Neuronal stem cell (in vitro differentiated cells): ENCODE data around the gene GPR137B.
"Not testable (repeated sequence)": the region's sequence is repeated elsewhere in the genome, so short reads cannot be mapped to it uniquely, and the experiment has no call there.

Experiments
- DNase-seq: peaks from one replicate; pipeline ENCODE4 v3.0.0-alpha.2; 2013; ENCODE audit warnings: low spot score
- H2AFZ ChIP-seq: one replicate; pipeline ENCODE4 v1.6.1; 2013; ENCODE audit warnings: mild to moderate bottlenecking, low read length, inconsistent platforms
- H2AK5ac ChIP-seq: 2 replicates; pipeline ENCODE4 v1.6.1; 2013; ENCODE audit warnings: low read depth, mild to moderate bottlenecking, inconsistent platforms, low read length, moderate library complexity, mixed read lengths
- H2BK120ac ChIP-seq: 2 replicates; pipeline ENCODE4 v1.6.1; 2013; ENCODE audit warnings: low read depth, mild to moderate bottlenecking, inconsistent platforms, low read length, moderate library complexity, mixed read lengths
- H2BK12ac ChIP-seq: one replicate; pipeline ENCODE4 v1.6.1; 2013; ENCODE audit warnings: low read length, inconsistent platforms
- H2BK15ac ChIP-seq: 2 replicates; pipeline ENCODE4 v1.6.1; 2013; ENCODE audit warnings: mild to moderate bottlenecking, low read length, inconsistent platforms, mixed read lengths
- H2BK5ac ChIP-seq: one replicate; pipeline ENCODE4 v1.6.1; 2013; ENCODE audit warnings: inconsistent platforms, mild to moderate bottlenecking, low read length, moderate library complexity
- H3K14ac ChIP-seq: one replicate; pipeline ENCODE4 v1.6.1; 2013; ENCODE audit warnings: low read length, inconsistent platforms
- H3K18ac ChIP-seq: 2 replicates; pipeline ENCODE4 v1.6.1; 2013; ENCODE audit warnings: low read length, inconsistent platforms
- H3K23ac ChIP-seq: 2 replicates; pipeline ENCODE4 v1.6.1; 2013; ENCODE audit warnings: low read depth, mild to moderate bottlenecking, mixed read lengths, low read length, inconsistent platforms; ENCODE audit not compliant: poor library complexity
- H3K27ac ChIP-seq: replicated peaks from 3 replicates; pipeline ENCODE4 v1.5.1; 2013; ENCODE audit warnings: low read length, inconsistent platforms
- H3K27me3 ChIP-seq, 3 experiments: 2 replicates each; pipeline ENCODE4 v1.6.1; 2013; ENCODE audit warnings: low read length in 3 of 3, mild to moderate bottlenecking in 2 of 3, inconsistent platforms in 1 of 3, low read depth in 1 of 3, mixed read lengths in 1 of 3, moderate library complexity in 1 of 3; ENCODE audit not compliant: control insufficient read depth in 3 of 3, insufficient read depth in 3 of 3
- H3K36me3 ChIP-seq, 2 donors: replicated peaks in 1 of 2; 2 replicates each; pipeline ENCODE4 v1.6.1; 2013; ENCODE audit warnings: low read length in 2 of 2; ENCODE audit not compliant: control insufficient read depth in 2 of 2, insufficient read depth in 2 of 2
- H3K4ac ChIP-seq: 2 replicates; pipeline ENCODE4 v1.6.1; 2013; ENCODE audit warnings: inconsistent platforms, mild to moderate bottlenecking, low read length, moderate library complexity
- H3K4me1 ChIP-seq, 2 donors: 1 replicate in 1 of 2; 2 replicates in 1 of 2; pipeline ENCODE4 v1.6.1; 2013; ENCODE audit warnings: low read length in 2 of 2, low read depth in 1 of 2; ENCODE audit not compliant: control insufficient read depth in 2 of 2, insufficient read depth in 1 of 2
- H3K4me2 ChIP-seq: one replicate; pipeline ENCODE4 v1.6.1; 2013; ENCODE audit warnings: mild to moderate bottlenecking, low read length, inconsistent platforms; ENCODE audit not compliant: insufficient read depth, poor library complexity, severe bottlenecking
- H3K4me3 ChIP-seq, 2 donors: 2 replicates each; pipeline ENCODE4 v1.5.1; 2013; ENCODE audit warnings: low read length in 2 of 2, mild to moderate bottlenecking in 2 of 2, inconsistent platforms in 1 of 2, moderate library complexity in 1 of 2
- H3K79me1 ChIP-seq: one replicate; pipeline ENCODE4 v1.6.1; 2013; ENCODE audit warnings: low read depth, mild to moderate bottlenecking, inconsistent platforms, low read length, moderate library complexity
- H3K9ac ChIP-seq: one replicate; pipeline ENCODE4 v1.6.1; 2013; ENCODE audit warnings: mild to moderate bottlenecking, low read depth, low read length, inconsistent platforms; ENCODE audit not compliant: poor library complexity
- H3K9me3 ChIP-seq, 2 donors: replicated peaks in 1 of 2; 2 replicates each; pipeline versions ENCODE3 to v1.6.1; 2013; ENCODE audit warnings: low read length in 2 of 2, mild to moderate bottlenecking in 2 of 2, inconsistent platforms in 1 of 2, low read depth in 1 of 2, mixed read lengths in 1 of 2, moderate library complexity in 1 of 2; ENCODE audit not compliant: control insufficient read depth in 2 of 2, insufficient read depth in 1 of 2
- H4K8ac ChIP-seq: one replicate; pipeline ENCODE4 v1.6.1; 2013; ENCODE audit warnings: low read depth, mild to moderate bottlenecking, inconsistent platforms, low read length, moderate library complexity
- H4K91ac ChIP-seq: one replicate; pipeline ENCODE4 v1.6.1; 2013; ENCODE audit warnings: low read length, low read depth, mild to moderate bottlenecking, inconsistent platforms; ENCODE audit not compliant: poor library complexity
- WGBS, 2 donors: extraction: QIAGEN DNeasy Blood & Tissue Kit; methylation state at CpG; one replicate each; pipeline ENCODE4 v1.1.7; 2013; ENCODE audit warnings: missing lambda C conversion rate in 2 of 2, mixed read lengths in 1 of 2; ENCODE audit not compliant: insufficient read length in 2 of 2, insufficient replicate concordance in 1 of 2; ENCODE audit errors: extremely low coverage in 2 of 2; 5-methylcytosine and 5-hydroxymethylcytosine counted together

Gene GPR137B

GRCh38 chr1:236181059-236181458 lies 38.7 kb downstream of the GPR137B start:
- Histone ChIP-seq H3K4ac (no peak overlapping the region), H2BK15ac (no peak overlapping the region), H2AFZ (no peak overlapping the region), H3K4me3 (no peak overlapping the region), H2BK120ac (no peak overlapping the region), H3K9ac (no peak overlapping the region), H4K91ac (no peak overlapping the region), H3K18ac (no peak overlapping the region), H3K27me3 (no peaks in the 10 kb centered on the region), H3K23ac (no peak overlapping the region), H4K8ac (no peak overlapping the region), H2BK12ac (no peak overlapping the region), H3K79me1 (no peaks in the 10 kb centered on the region), H2AK5ac (no peak overlapping the region), H3K4me2 (no peak overlapping the region), H3K14ac (no peak overlapping the region), H2BK5ac (no peak overlapping the region), H3K36me3 (peaks cover 2 to 20% of the 10 kb centered on the region in 2 donors), H3K9me3 (no peaks in the 10 kb centered on the region), H3K27ac (no peak overlapping the region), H3K4me1 (peaks cover 0 to 5% of the 10 kb centered on the region in 2 donors)
- DNase-seq, result no peak
- no CpG with 5 or more reads among the region's 3 CpGs for WGBS, 2 donors

GRCh38 chr1:236185687-236186086 lies 43.3 kb downstream of the GPR137B start:
- Histone ChIP-seq H3K18ac (no peak overlapping the region), H2BK5ac (no peak overlapping the region), H2AFZ (no peak overlapping the region), H3K9me3 (no peaks in the 10 kb centered on the region), H4K8ac (no peak overlapping the region), H3K4ac (no peak overlapping the region), H2BK120ac (no peak overlapping the region), H3K27ac (no peak overlapping the region), H4K91ac (no peak overlapping the region), H2BK12ac (no peak overlapping the region), H3K4me3 (no peak overlapping the region), H2BK15ac (no peak overlapping the region), H3K14ac (no peak overlapping the region), H3K4me2 (no peak overlapping the region), H3K23ac (no peak overlapping the region), H3K79me1 (no peaks in the 10 kb centered on the region), H3K9ac (no peak overlapping the region), H3K27me3 (no peaks in the 10 kb centered on the region), H2AK5ac (no peak overlapping the region), H3K36me3 (peaks cover 2 to 11% of the 10 kb centered on the region in 2 donors), H3K4me1 (no peaks in the 10 kb centered on the region)
- no peak for DNase-seq
- WGBS, 2 donors, result no CpG with 5 or more reads among the region's 4 CpGs

- H3K4me3 ChIP-seq, H3K4me2 ChIP-seq, H3K27ac ChIP-seq, DNase-seq, H2BK12ac ChIP-seq, H3K79me1 ChIP-seq, H3K27me3 ChIP-seq, H3K4me1 ChIP-seq, H3K14ac ChIP-seq, H2BK120ac ChIP-seq, H2AK5ac ChIP-seq, H4K91ac ChIP-seq, H3K9ac ChIP-seq, H2BK15ac ChIP-seq, H3K36me3 ChIP-seq, H2AFZ ChIP-seq, H3K4ac ChIP-seq, H3K9me3 ChIP-seq, H2BK5ac ChIP-seq, H3K23ac ChIP-seq, H3K18ac ChIP-seq, H4K8ac ChIP-seq: not testable (repeated sequence)
- WGBS, 2 donors, result no CpG with 5 or more reads among the region's 2 CpGs
Observed at GRCh38 chr1:236186471-236186870, 44.1 kb downstream of the GPR137B start.

GRCh38 chr1:236188084-236188483 lies 45.7 kb downstream of the GPR137B start:
- not testable (repeated sequence) for H2BK12ac ChIP-seq, H2BK5ac ChIP-seq, H3K79me1 ChIP-seq, DNase-seq, H3K9ac ChIP-seq, H3K18ac ChIP-seq, H3K23ac ChIP-seq, H2AFZ ChIP-seq, H3K36me3 ChIP-seq, H3K27ac ChIP-seq, H2AK5ac ChIP-seq, H3K27me3 ChIP-seq, H3K4me1 ChIP-seq, H4K91ac ChIP-seq, H3K4ac ChIP-seq, H2BK120ac ChIP-seq, H4K8ac ChIP-seq, H3K4me2 ChIP-seq, H3K14ac ChIP-seq, H3K4me3 ChIP-seq, H2BK15ac ChIP-seq, H3K9me3 ChIP-seq
- no CpG with 5 or more reads among the region's 1 CpG for WGBS, 2 donors
